VCaP (cell line): ENCODE results near the gene ASTL.
"Not testable (repeated sequence)": the region's sequence is repeated elsewhere in the genome, so short reads cannot be mapped to it uniquely, and the experiment has no call there.

Experiments
- H3K27ac ChIP-seq: fragments of 450-650 bp; 2 replicates; pipeline ENCODE4 v1.5.1; 2017
- TF ChIP-seq, protein P1 (sequence below): fragments of 450-650 bp; conservative IDR thresholded peaks from 2 replicates; pipeline ENCODE4 v1.5.1; 2017; ENCODE audit warnings: mild to moderate bottlenecking, moderate library complexity

ASTL gene

DNA sequence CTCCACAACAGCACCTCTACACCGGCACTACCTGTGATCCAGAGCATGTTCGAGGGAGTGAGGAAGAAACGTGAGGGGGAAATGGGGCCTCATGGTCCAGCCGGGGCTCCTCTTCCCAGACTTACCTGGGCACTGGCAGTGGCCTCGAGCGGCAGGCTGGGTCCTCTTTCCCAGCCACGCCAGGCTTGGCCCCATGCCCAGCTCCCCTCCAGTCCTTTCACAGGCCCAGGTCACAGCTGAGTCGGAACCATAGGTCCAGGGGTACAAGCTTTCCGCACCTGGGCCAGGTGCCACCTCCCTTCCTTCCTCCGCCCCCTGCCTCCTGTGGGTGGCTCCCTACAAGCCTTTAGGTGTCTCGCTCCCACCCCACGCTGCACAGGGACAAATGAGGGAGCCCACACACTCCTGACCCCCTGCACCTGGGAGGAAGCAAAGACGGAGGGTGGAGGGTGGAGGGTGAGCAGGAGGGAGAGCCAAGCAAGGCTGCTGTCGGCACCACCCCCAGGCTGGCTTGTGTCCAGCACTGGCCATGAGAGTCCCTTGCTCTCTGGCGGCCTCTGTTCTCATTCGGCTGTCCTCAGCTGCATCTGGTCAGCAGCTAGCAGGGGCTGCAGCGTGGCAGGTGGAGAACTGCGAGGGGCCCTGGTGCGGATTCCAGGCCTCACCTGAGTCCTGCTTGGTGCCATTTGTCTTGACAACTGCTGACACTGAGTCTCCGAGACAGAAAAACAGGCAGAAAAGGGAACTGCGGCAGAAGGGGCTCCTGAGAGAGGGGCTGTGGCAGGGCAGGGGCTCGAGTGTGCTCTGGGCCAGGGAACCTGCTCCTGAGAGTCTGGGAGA, 48.7 kb downstream of the ASTL start:
- TF ChIP-seq, protein P1, sequence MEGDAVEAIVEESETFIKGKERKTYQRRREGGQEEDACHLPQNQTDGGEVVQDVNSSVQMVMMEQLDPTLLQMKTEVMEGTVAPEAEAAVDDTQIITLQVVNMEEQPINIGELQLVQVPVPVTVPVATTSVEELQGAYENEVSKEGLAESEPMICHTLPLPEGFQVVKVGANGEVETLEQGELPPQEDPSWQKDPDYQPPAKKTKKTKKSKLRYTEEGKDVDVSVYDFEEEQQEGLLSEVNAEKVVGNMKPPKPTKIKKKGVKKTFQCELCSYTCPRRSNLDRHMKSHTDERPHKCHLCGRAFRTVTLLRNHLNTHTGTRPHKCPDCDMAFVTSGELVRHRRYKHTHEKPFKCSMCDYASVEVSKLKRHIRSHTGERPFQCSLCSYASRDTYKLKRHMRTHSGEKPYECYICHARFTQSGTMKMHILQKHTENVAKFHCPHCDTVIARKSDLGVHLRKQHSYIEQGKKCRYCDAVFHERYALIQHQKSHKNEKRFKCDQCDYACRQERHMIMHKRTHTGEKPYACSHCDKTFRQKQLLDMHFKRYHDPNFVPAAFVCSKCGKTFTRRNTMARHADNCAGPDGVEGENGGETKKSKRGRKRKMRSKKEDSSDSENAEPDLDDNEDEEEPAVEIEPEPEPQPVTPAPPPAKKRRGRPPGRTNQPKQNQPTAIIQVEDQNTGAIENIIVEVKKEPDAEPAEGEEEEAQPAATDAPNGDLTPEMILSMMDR = no peak
- H3K27ac ChIP-seq = no peak overlapping the region

DNA sequence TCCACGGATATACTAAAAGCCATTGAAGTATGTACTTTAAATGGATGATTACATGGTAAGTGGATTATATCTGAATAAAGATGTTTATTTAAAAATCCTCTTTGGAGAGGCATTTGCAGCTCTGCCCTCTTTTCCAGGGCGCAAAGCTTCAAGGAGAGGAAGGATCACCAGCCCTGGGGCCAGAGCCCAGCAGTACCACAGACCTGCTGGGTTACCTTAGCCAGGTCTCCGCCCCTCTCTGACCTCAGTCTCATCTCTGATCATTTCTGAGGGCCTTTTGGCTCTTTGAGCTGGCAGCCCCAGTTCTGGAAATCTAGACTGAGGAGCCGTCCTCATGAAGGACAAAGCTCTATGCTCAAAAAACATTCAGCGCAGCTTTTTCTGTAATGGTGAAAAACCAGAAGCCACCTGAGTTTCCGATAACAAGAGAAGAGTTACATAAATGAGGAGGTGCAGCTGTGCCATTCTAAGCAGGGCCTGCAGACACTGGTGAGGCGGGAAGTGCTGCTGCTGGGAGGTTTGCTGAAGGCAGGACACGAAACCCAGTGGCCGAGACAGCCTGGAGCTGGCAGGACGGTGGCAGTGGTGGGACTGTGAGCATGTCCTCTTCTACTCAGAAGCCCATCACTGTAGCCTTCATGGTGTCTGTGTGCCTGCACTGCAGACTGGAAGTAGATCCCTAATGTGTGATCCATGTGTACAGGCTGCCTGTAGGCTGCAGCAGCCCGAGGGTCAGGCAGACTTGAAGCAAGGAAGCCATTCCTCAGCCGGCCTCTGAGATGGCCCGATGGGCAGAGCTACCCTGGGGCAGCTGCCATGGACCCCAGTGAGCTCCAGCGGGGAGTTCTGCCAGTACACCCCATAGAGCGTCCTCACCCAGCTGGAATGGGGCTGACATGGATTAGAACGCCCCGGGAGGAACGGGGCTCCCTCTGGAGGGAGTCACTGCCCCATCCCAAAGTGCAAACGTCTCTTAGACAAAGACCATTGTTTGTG, 49.7 kb downstream of the ASTL start:
- no peak overlapping the region for H3K27ac ChIP-seq
- TF ChIP-seq, protein P1 = no peak

DNA sequence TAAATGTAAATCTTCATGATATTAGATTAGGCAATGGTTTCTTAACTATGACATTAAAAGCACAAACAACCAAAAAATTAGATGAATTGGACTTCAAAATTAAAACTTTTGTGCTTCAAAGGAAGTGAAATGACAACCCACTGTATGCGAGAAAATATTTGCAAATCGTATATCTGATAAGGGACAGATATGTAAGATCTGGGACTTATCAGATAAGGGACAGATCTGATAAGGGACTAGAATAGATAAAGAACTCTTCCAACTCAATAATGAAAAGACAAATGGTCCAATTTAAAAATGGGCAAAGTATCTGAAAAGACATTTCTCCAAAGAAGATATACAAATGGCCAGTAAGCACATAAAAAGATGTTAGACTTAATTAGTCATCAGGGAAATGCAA, 51.2 kb downstream of the ASTL start:
- H3K27ac ChIP-seq = no peak overlapping the region
- TF ChIP-seq, protein P1 = no peak

DNA sequence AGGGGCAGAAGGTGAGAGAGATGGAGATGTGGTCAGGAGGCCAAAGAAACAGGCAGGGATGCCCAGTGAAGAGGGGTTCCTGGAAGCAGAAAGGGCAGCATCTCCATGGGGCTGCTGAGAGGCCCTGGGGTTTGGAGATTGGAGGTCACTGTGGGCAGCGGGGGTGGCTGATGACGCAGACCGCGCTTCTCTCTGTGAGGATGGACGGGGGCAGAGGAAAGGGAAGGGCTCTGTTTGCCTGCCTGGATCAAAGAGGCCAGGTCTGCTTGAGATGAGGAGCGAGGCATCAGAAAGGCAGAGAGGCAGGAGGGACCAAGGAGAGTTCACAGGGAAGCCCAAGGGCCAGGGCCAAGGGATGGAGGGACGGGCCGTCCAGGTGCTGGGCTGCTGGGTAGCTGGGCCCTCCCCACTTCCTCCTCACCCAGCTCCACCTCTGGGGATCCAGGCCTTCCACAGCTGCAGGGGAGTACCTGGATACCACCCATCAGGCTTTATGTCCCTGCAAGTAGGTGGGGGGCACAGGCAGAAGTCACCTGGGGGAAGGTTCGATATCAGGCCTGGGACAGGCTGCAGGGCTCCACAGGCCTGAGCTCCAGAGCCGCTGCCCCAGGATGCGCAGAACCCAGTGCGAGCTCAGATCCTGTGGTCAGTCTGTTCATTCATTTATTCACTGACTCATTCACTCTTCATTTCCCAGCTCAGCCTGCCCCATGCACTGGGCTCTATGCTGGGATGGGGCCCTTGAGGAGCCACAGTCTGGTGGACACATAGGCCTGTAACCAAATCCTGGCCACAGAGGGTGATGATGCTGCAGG, 52.6 kb downstream of the ASTL start:
- no peak overlapping the region for H3K27ac ChIP-seq
- TF ChIP-seq, protein P1 = no peak

DNA sequence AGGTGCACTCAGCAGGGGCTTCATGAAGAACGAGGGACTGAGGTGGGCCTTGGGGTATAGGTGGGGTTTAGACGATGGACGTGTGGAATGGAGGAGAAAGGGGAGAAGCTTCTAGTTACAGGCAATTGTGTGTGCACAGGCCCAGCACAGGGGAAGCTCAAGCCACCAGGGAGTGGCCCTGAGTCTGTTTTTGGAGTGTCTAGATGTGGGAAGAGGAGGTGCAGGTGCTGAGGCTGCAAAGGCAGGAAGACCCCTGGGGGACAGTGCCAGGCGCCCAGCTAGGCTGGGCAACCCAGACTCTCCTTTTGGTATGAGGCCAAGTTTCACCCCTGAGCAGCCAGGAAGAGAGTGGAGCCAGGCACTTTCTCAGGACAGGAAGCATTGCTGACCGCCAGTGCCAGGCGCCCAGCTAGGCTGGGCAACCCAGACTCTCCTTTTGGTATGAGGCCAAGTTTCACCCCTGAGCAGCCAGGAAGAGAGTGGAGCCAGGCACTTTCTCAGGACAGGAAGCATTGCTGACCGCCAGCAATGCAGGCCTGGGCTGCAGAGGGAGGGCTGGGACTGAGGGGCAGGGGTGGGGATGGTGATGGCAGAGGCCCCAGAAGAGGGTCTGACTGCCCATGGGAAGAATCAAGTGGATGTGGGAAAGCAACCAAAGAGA, 53.3 kb downstream of the ASTL start:
- not testable (repeated sequence) for H3K27ac ChIP-seq

DNA sequence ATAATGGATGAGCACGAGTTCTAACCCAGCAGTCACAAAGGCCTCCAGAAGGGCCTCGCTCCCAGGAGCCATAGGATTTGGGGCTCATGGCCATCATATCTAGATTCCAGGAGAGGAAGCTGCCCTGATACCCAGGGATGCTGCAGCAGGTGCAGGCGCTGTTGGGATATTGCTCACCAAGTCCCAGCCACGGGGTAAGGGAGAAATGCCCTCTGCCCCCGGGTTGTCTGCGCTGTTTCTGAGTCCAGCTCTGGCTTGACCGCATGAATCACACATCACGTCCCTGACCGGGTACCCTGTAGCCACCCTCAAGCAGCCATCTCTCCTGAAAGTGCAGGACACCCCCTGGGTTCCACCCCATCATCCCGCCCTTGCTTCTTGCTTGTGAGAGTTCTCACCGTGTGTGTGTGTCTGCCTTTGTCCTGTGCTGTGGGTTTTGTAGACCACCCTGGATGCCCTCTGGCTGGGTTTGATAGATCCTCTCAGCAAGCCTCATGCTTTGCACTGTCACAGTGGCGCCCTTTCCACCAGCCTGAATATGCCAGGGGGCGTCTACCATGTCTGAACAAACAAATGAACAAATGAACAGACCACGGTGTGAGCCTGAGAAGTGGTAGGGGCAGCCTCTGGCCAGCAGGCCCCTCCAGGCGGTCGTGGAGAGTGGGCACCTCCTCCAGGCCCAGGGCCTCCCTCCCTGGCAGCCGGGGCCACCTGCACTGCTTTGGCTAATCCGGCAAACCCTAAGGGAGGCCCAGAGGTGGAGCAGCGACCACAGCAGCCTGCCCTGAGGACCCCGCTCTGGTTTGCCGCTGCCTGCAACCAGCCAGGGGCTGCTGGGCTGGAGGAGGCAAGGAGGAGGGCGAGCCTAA, 54.1 kb downstream of the ASTL start:
- TF ChIP-seq, protein P1 = no peak
- no peak overlapping the region for H3K27ac ChIP-seq
